ENCODE measurements around the gene SLC6A15.

- TF ChIP-seq CTCF (IDR thresholded peaks at IDR 0.05) (no peak), EP300 (IDR thresholded peaks at IDR 0.05) (no peak), POLR2A (IDR thresholded peaks at IDR 0.05) (no peak)
Measured at GRCh38 chr12:84937415-84937814, 24.8 kb upstream of the SLC6A15 start.
